ENCODE results near the gene NYAP2.

The NYAP2 gene

GRCh38 chr2:225668606-225669266 lies 269.2 kb downstream of the NYAP2 start:
- peak; percentile 37 for DNase-seq (ENCODE audit: low read depth)
- H3K4me3 ChIP-seq (ENCODE audit: low read depth, low read length): no peak overlapping the region
- peak; percentile 71 for TF ChIP-seq CTCF (IDR thresholded peaks at IDR 0.05; ENCODE audit: control insufficient read depth, extremely low read depth, insufficient read depth)

- no peak overlapping the region for H3K4me3 ChIP-seq (ENCODE audit: low read depth, low read length)
- TF ChIP-seq CTCF (IDR thresholded peaks at IDR 0.05; ENCODE audit: control insufficient read depth, extremely low read depth, insufficient read depth): peak; percentile 36
- peak; percentile 32 for DNase-seq (ENCODE audit: low read depth)
Observed at GRCh38 chr2:225670111-225670974, 270.8 kb downstream of the NYAP2 start.

GRCh38 chr2:225678792-225679191 lies 279.3 kb downstream of the NYAP2 start:
- no peak for DNase-seq (ENCODE audit: low read depth)
- no peak for TF ChIP-seq CTCF (IDR thresholded peaks at IDR 0.05; ENCODE audit: control insufficient read depth, extremely low read depth, insufficient read depth)

GRCh38 chr2:225683258-225683657 lies 283.7 kb downstream of the NYAP2 start:
- no peak for TF ChIP-seq CTCF (IDR thresholded peaks at IDR 0.05; ENCODE audit: control insufficient read depth, extremely low read depth, insufficient read depth)
- H3K4me3 ChIP-seq (ENCODE audit: low read depth, low read length): no peak overlapping the region
- no peak for DNase-seq (ENCODE audit: low read depth)

More at GRCh38 chr2:225678792-225679191, 279.3 kb downstream of the NYAP2 start:
- no peak overlapping the region for H3K4me3 ChIP-seq (ENCODE audit: low read depth, low read length)

- DNase-seq (ENCODE audit: low read depth): no peak
- no peak for TF ChIP-seq CTCF (IDR thresholded peaks at IDR 0.05; ENCODE audit: control insufficient read depth, extremely low read depth, insufficient read depth)
- H3K4me3 ChIP-seq (ENCODE audit: low read depth, low read length): no peak overlapping the region
Observed at GRCh38 chr2:225690153-225690552, 290.6 kb downstream of the NYAP2 start.

GRCh38 chr2:225691711-225692110 lies 292.2 kb downstream of the NYAP2 start:
- TF ChIP-seq CTCF (IDR thresholded peaks at IDR 0.05; ENCODE audit: control insufficient read depth, extremely low read depth, insufficient read depth): no peak
- DNase-seq (ENCODE audit: low read depth): no peak
- no peak overlapping the region for H3K4me3 ChIP-seq (ENCODE audit: low read depth, low read length)
